Gastrocnemius medialis (tissue), 4 donors: ENCODE data around the gene DIAPH3.

Experiments
- CTCF ChIP-seq, 5 experiments: fragments of 450-650 bp in 3 of 5; fragments of 200-600 bp in 2 of 5; sonication (generic) in 2 of 5; IDR thresholded peaks in 4 of 5; conservative IDR thresholded peaks in 1 of 5; 1 replicate in 4 of 5; 2 replicates in 1 of 5; pipeline ENCODE4 v1.5.1; 2016 to 2019; ENCODE audit warnings: antibody characterized with exemption in 5 of 5, mild to moderate bottlenecking in 3 of 5, moderate library complexity in 3 of 5
- POLR2A ChIP-seq, 2 donors: fragments of 450-650 bp; IDR thresholded peaks; one replicate each; pipeline ENCODE4 v1.6.1; 2017; ENCODE audit warnings: antibody characterized with exemption in 2 of 2, mild to moderate bottlenecking in 2 of 2, moderate library complexity in 2 of 2

- no peak for TF ChIP-seq POLR2A (IDR thresholded peaks at IDR 0.05)
- TF ChIP-seq CTCF (IDR thresholded peaks at IDR 0.05 in 4 of 5, conservative IDR thresholded peaks at IDR 0.05 in 1 of 5): no peak
Observed at GRCh38 chr13:59653916-59654315, 509.8 kb downstream of the DIAPH3 start.
